Osteocyte (in vitro differentiated cells): Measurements from ENCODE around the gene SNX13. TPM values are rescaled to one million over a fixed set of nuclear protein-coding genes. Genes with fewer than 3 reads are reported as not detected.
"Not testable (repeated sequence)": the region's sequence is repeated elsewhere in the genome, so short reads cannot be mapped to it uniquely, and the experiment has no call there.

ENCODE experiments used
- DNase-seq: peaks from one replicate; pipeline ENCODE4 v3.0.0; 2021; ENCODE audit warnings: mixed read lengths; ENCODE audit not compliant: unreplicated experiment; ENCODE audit errors: extremely low spot score
- H3K27ac Mint-ChIP-seq: one replicate; pipeline ENCODE4 v1.8.0; 2021; ENCODE audit warnings: mild to moderate bottlenecking, mixed read lengths; ENCODE audit not compliant: unreplicated experiment
- H3K27me3 Mint-ChIP-seq: one replicate; pipeline ENCODE4 v1.8.0; 2021; ENCODE audit warnings: mixed read lengths; ENCODE audit not compliant: unreplicated experiment
- H3K36me3 Mint-ChIP-seq: one replicate; pipeline ENCODE4 v1.8.0; 2021; ENCODE audit warnings: mixed read lengths; ENCODE audit not compliant: unreplicated experiment
- H3K4me1 Mint-ChIP-seq: one replicate; pipeline ENCODE4 v1.8.0; 2021; ENCODE audit warnings: mixed read lengths; ENCODE audit not compliant: unreplicated experiment
- H3K4me3 Mint-ChIP-seq: one replicate; pipeline ENCODE4 v1.8.0; 2021; ENCODE audit warnings: mild to moderate bottlenecking, moderate library complexity, mixed read lengths; ENCODE audit not compliant: unreplicated experiment
- H3K9me3 Mint-ChIP-seq: one replicate; pipeline ENCODE4 v1.8.0; 2021; ENCODE audit warnings: mixed read lengths; ENCODE audit not compliant: unreplicated experiment
- total RNA-seq: library from RNA; stranded (reverse); gene quantifications from 2 replicates; pipeline ENCODE4 v1.2.1, GENCODE V29; 2021
- TF ChIP-seq, protein P1 (sequence below): fragments of 200-600 bp; sonication (generic); IDR thresholded peaks from 2 replicates; pipeline ENCODE4 v1.5.0; 2021; ENCODE audit warnings: antibody characterized with exemption, mild to moderate bottlenecking, moderate library complexity

SNX13 gene
- total RNA-seq, 1 donor from 2014 or later, result 49.5 TPM

GRCh38 chr7:17816903-17817302 lies 123.4 kb downstream of the SNX13 start:
- no peak for DNase-seq
- H3K27me3 Mint-ChIP-seq, result no peaks in the 10 kb centered on the region
- TF ChIP-seq, protein P1, sequence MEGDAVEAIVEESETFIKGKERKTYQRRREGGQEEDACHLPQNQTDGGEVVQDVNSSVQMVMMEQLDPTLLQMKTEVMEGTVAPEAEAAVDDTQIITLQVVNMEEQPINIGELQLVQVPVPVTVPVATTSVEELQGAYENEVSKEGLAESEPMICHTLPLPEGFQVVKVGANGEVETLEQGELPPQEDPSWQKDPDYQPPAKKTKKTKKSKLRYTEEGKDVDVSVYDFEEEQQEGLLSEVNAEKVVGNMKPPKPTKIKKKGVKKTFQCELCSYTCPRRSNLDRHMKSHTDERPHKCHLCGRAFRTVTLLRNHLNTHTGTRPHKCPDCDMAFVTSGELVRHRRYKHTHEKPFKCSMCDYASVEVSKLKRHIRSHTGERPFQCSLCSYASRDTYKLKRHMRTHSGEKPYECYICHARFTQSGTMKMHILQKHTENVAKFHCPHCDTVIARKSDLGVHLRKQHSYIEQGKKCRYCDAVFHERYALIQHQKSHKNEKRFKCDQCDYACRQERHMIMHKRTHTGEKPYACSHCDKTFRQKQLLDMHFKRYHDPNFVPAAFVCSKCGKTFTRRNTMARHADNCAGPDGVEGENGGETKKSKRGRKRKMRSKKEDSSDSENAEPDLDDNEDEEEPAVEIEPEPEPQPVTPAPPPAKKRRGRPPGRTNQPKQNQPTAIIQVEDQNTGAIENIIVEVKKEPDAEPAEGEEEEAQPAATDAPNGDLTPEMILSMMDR, result no peak
- H3K4me3 Mint-ChIP-seq, result no peak overlapping the region
- no peak overlapping the region for H3K27ac Mint-ChIP-seq
- no peaks in the 10 kb centered on the region for H3K9me3 Mint-ChIP-seq
- H3K36me3 Mint-ChIP-seq, result peaks cover 23% of the 10 kb centered on the region
- no peaks in the 10 kb centered on the region for H3K4me1 Mint-ChIP-seq

DNA sequence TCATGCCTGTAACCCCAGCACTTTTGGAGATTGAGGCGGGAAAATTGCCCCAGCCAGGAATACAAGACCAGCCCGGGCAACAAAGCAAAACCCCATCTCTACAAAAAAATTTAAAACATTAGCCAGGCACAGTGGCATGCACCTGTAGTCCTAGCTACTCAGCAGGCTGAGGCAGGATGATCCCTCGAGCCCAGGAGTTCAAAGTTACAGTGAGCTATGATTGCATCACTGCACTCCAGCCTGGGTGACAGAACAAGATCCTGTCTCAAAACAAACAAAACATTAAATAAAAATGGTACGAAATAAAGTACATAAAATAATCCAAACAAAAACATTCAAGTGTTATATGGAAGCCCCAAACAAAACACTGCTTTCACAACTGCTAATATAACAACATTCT lies 125.0 kb downstream of the SNX13 start:
- Mint-ChIP-seq H3K4me3 (no peak overlapping the region), H3K4me1 (no peaks in the 10 kb centered on the region)

DNA sequence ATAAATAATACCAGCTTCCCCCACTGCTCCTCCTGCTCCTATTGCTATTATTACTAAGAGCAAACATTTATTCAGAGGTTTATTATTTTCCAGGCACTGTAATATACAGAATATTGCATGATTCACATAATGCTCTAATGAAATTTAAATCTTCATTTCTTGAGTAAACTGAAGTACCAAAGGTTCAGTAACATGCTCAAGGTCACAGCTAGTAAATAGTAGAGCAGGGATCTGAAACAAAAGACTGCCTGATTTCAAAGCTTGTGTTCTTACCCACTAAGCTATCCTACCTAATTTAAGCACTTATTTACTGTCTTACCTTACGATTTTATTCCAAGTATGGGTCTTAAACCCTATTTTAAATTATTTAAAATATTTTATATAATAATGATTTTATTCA lies 126.2 kb downstream of the SNX13 start:
- Mint-ChIP-seq H3K36me3 (peaks cover 41% of the 10 kb centered on the region), H3K4me1 (no peaks in the 10 kb centered on the region), H3K27ac (no peak overlapping the region), H3K4me3 (no peak overlapping the region), H3K27me3 (no peaks in the 10 kb centered on the region), H3K9me3 (peaks cover 12% of the 10 kb centered on the region)
- TF ChIP-seq, protein P1, result no peak
- DNase-seq, result no peak

More for the DNA sequence above, 125.0 kb downstream of the SNX13 start:
- H3K27ac Mint-ChIP-seq, result no peak overlapping the region
- peaks cover 31% of the 10 kb centered on the region for H3K36me3 Mint-ChIP-seq
- TF ChIP-seq, protein P1, result no peak
- no peak for DNase-seq
- no peaks in the 10 kb centered on the region for H3K27me3 Mint-ChIP-seq
- H3K9me3 Mint-ChIP-seq, result peaks cover 1% of the 10 kb centered on the region

DNA sequence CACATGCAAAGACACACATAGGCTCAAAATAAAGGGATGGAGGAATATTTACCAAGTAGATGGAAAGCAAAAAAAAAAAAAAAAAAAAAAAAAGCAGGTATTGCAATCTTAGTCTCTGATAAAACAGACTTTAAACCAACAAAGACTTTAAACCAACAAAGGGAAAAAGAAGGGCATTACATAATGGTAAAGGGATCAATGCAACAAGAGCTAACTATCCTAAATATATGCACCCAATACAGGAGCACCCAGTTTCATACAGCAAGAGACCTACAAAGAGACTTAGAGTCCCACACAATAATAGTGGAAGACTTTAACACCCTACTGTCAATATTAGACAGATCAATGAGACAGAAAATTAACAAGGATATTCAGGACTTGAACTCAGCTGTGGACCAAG lies 131.1 kb downstream of the SNX13 start:
- not testable (repeated sequence) for H3K27me3 Mint-ChIP-seq, H3K4me3 Mint-ChIP-seq, DNase-seq, H3K4me1 Mint-ChIP-seq, H3K27ac Mint-ChIP-seq
- Mint-ChIP-seq H3K9me3 (peaks cover 18% of the 10 kb centered on the region), H3K36me3 (peaks cover 57% of the 10 kb centered on the region)

GRCh38 chr7:17807242-17807641 lies 133.1 kb downstream of the SNX13 start:
- Mint-ChIP-seq H3K27me3 (no peaks in the 10 kb centered on the region), H3K9me3 (peaks cover 18% of the 10 kb centered on the region), H3K4me1 (no peaks in the 10 kb centered on the region), H3K4me3 (no peak overlapping the region), H3K27ac (no peak overlapping the region), H3K36me3 (peaks cover 65% of the 10 kb centered on the region)
- DNase-seq, result no peak
- TF ChIP-seq, protein P1, result no peak

GRCh38 chr7:17806631-17807030 lies 133.7 kb downstream of the SNX13 start:
- no peaks in the 10 kb centered on the region for H3K27me3 Mint-ChIP-seq
- H3K36me3 Mint-ChIP-seq, result peaks cover 64% of the 10 kb centered on the region
- H3K4me3 Mint-ChIP-seq, result no peak overlapping the region
- TF ChIP-seq, protein P1, result no peak
- no peak for DNase-seq
- no peak overlapping the region for H3K27ac Mint-ChIP-seq
- H3K9me3 Mint-ChIP-seq, result peaks cover 18% of the 10 kb centered on the region
- no peaks in the 10 kb centered on the region for H3K4me1 Mint-ChIP-seq
